Measurements from ENCODE around the gene NEK11.
"Not testable (repeated sequence)": the region's sequence is repeated elsewhere in the genome, so short reads cannot be mapped to it uniquely, and the experiment has no call there.

NEK11 gene

GRCh38 chr3:131020122-131020693 is 6.5 kb upstream of the NEK11 start:
- H3K9me3 ChIP-seq (ENCODE audit: control insufficient read depth, insufficient read depth, low read length): no peaks in the 10 kb centered on the region
- no peak overlapping the region for H3K9ac ChIP-seq (ENCODE audit: low read depth, low read length)
- H3K4me1 ChIP-seq (ENCODE audit: insufficient read depth, low read length): no peaks in the 10 kb centered on the region
- H3K36me3 ChIP-seq (ENCODE audit: insufficient read depth, low read length): peaks cover 3% of the 10 kb centered on the region

DNA sequence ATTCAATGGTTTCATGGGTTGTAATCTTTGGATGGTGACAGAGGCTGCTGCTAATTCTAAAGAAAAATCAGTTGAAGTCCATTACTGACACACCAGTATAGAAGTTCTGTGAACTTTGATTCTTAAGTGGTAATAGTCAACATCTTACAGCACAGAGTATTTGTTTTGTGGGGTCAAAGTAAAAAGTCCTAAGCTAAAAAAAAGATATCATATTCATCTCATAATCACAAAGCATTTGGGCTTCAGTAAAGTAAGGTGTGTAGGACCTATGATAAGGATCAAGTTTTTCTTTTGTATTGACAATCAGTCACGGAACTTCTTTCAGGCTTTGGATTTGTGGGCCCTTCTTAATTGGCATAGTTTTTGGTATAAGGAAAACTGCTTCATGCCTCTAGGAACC is 1.1 kb upstream of the NEK11 start:
- Histone ChIP-seq H3K36me3 (ENCODE audit: insufficient read depth, low read length) (no peaks in the 10 kb centered on the region), H3K4me1 (ENCODE audit: insufficient read depth, low read length) (no peaks in the 10 kb centered on the region), H3K9me3 (ENCODE audit: control insufficient read depth, insufficient read depth, low read length) (no peaks in the 10 kb centered on the region), H3K9ac (ENCODE audit: low read depth, low read length) (no peak overlapping the region)

- no peaks in the 10 kb centered on the region for H3K36me3 ChIP-seq (ENCODE audit: insufficient read depth, low read length)
- no peaks in the 10 kb centered on the region for H3K9me3 ChIP-seq (ENCODE audit: control insufficient read depth, insufficient read depth, low read length)
- H3K4me1 ChIP-seq (ENCODE audit: insufficient read depth, low read length): no peaks in the 10 kb centered on the region
- H3K9ac ChIP-seq (ENCODE audit: low read depth, low read length): no peak overlapping the region
Measured at GRCh38 chr3:131028844-131029243, 2.2 kb downstream of the NEK11 start.

GRCh38 chr3:131031660-131032059 is 5.0 kb downstream of the NEK11 start:
- no peaks in the 10 kb centered on the region for H3K36me3 ChIP-seq (ENCODE audit: insufficient read depth, low read length)
- H3K4me1 ChIP-seq (ENCODE audit: insufficient read depth, low read length): no peaks in the 10 kb centered on the region
- no peak overlapping the region for H3K9ac ChIP-seq (ENCODE audit: low read depth, low read length)
- H3K9me3 ChIP-seq (ENCODE audit: control insufficient read depth, insufficient read depth, low read length): no peaks in the 10 kb centered on the region

- no peaks in the 10 kb centered on the region for H3K9me3 ChIP-seq (ENCODE audit: control insufficient read depth, insufficient read depth, low read length)
- no peak overlapping the region for H3K9ac ChIP-seq (ENCODE audit: low read depth, low read length)
- H3K4me1 ChIP-seq (ENCODE audit: insufficient read depth, low read length): 0 out of 2 replicates have a peak, but pooled peaks cover 3% of the 10 kb centered on the region
- H3K36me3 ChIP-seq (ENCODE audit: insufficient read depth, low read length): no peaks in the 10 kb centered on the region
Measured at GRCh38 chr3:131033480-131034080, 6.9 kb downstream of the NEK11 start.

DNA sequence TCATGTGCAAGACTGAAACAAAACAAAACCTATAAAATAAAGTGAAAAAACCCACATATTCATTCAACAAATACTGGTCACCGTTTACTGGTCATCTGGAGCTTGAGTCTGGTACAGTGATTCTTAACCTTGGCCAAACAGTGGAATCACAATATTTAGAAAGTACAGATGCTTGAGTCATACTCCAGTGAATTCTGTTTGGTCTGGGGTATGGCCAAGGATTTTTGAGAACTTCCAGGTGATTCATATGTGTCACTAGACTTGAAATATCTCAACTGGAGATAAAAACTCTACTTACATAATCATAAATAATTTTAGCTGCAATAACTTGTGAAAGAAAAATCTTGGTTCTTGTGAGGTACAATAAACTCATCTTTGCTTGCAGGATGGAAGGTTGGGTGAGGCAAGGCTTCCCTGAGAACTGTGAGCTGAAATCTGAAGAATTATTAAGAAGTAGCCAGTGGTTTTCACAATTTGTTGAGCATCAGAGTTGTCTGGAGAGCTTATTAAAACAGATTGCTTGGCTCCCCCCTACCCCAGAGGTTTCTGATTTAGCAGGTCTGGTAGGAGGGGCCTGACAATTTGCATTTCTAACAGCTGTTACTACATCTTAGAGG is 9.6 kb downstream of the NEK11 start:
- no peaks in the 10 kb centered on the region for H3K9me3 ChIP-seq (ENCODE audit: control insufficient read depth, insufficient read depth, low read length)
- H3K4me1 ChIP-seq (ENCODE audit: insufficient read depth, low read length): 0 out of 2 replicates have a peak, but pooled peaks cover 3% of the 10 kb centered on the region
- no peak overlapping the region for H3K9ac ChIP-seq (ENCODE audit: low read depth, low read length)
- H3K36me3 ChIP-seq (ENCODE audit: insufficient read depth, low read length): no peaks in the 10 kb centered on the region

- Histone ChIP-seq H3K36me3 (ENCODE audit: insufficient read depth, low read length) (no peaks in the 10 kb centered on the region), H3K9ac (ENCODE audit: low read depth, low read length) (no peak overlapping the region), H3K4me1 (ENCODE audit: insufficient read depth, low read length) (0 out of 2 replicates have a peak, but pooled peaks cover 6% of the 10 kb centered on the region), H3K9me3 (ENCODE audit: control insufficient read depth, insufficient read depth, low read length) (no peaks in the 10 kb centered on the region)
Measured at GRCh38 chr3:131036986-131037385, 10.3 kb downstream of the NEK11 start.

DNA sequence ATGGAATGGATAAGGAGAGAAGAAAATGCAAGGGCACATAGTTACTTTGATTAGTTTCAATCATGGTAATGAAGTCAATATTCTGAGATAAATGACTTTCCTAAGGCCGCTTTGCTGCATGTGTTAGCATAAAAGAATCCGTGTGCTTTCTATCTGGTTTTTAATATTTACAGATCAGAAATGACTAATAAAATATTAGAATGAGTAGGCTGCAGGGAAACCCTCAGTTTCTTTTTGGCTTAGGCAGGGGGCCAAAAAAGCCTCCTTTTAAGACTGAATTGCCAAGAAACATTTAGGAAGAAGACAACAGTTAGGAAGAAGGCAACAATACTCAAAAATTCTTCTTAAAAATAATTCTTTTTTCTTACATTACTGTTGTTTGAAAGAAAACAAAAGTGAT is 11.6 kb downstream of the NEK11 start:
- no peaks in the 10 kb centered on the region for H3K36me3 ChIP-seq (ENCODE audit: insufficient read depth, low read length)
- no peaks in the 10 kb centered on the region for H3K9me3 ChIP-seq (ENCODE audit: control insufficient read depth, insufficient read depth, low read length)
- H3K9ac ChIP-seq (ENCODE audit: low read depth, low read length): no peak overlapping the region
- H3K4me1 ChIP-seq (ENCODE audit: insufficient read depth, low read length): peaks cover 6% of the 10 kb centered on the region; the same call in 1 of the 2 replicates

DNA sequence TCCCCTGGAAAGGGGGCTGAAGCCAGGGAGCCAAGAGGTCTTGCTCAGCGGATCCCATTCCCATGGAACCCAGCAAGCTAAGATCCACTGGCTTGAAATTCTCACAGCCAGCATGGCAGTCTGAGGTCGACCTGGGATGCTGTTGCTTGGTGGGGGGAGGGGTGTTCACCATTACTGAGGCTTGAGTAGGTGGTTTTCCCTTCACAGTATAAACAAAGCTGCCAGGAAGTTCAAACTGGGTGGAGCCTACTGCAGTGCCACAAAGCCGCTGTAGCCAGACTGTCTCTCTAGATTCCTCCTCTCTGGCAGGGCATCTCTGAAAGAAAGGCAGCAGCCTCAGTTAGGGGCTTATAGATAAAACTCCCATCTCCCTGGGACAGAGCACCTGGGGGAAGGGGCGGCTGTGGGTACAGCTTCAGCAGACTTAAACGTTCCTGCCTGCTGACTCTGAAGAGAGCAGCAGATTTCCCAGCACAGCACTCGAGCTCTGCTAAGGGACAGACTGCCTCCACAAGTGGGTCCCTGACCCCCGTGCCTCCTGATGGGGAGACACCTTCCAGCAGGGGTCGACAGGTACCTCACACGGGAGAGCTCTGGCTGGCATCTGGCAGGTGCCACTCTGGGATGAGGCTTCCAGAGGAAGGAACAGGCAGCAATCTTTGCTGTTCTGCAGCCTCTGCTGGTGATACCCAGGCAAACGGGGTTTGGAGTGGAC is 15.8 kb downstream of the NEK11 start:
- not testable (repeated sequence) for H3K9ac ChIP-seq (ENCODE audit: low read depth, low read length); H3K4me1 ChIP-seq (ENCODE audit: insufficient read depth, low read length); H3K9me3 ChIP-seq (ENCODE audit: control insufficient read depth, insufficient read depth, low read length)

GRCh38 chr3:131047582-131047981 is 20.9 kb downstream of the NEK11 start:
- no peaks in the 10 kb centered on the region for H3K36me3 ChIP-seq (ENCODE audit: insufficient read depth, low read length)
- H3K9me3 ChIP-seq (ENCODE audit: control insufficient read depth, insufficient read depth, low read length): no peaks in the 10 kb centered on the region
- peak overlapping the region; percentile 1; the same call in 1 of the 2 replicates for H3K9ac ChIP-seq (ENCODE audit: low read depth, low read length)

More for the DNA sequence above, 15.8 kb downstream of the NEK11 start:
- H3K36me3 ChIP-seq (ENCODE audit: insufficient read depth, low read length): not testable (repeated sequence)

GRCh38 chr3:131048030-131048429 is 21.4 kb downstream of the NEK11 start:
- H3K4me1 ChIP-seq (ENCODE audit: insufficient read depth, low read length): no peaks in the 10 kb centered on the region
- H3K9ac ChIP-seq (ENCODE audit: low read depth, low read length): peak overlapping the region; percentile 1; the same call in 1 of the 2 replicates
- no peaks in the 10 kb centered on the region for H3K9me3 ChIP-seq (ENCODE audit: control insufficient read depth, insufficient read depth, low read length)
- no peaks in the 10 kb centered on the region for H3K36me3 ChIP-seq (ENCODE audit: insufficient read depth, low read length)

More at GRCh38 chr3:131047582-131047981, 20.9 kb downstream of the NEK11 start:
- H3K4me1 ChIP-seq (ENCODE audit: insufficient read depth, low read length): no peaks in the 10 kb centered on the region; the same call in 1 of the 2 replicates

DNA sequence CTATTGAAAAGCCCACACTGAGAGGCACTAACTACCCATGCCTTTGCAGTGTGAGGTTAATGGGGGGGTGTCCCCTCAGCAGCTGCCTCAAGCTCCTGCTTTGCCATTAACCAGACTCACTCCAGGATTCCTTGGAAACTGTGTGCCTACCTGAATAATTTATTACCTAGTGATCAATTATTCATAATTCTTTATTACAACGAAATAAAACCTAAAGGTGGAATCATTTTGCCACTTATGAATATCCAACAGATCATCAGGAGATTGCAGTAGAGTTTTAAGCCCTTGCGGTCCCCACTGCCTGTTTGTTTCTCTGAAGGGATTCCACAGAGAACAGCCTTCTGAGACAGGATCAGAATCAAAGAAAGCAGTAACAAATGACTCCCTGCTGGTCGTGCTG is 23.3 kb downstream of the NEK11 start:
- no peaks in the 10 kb centered on the region for H3K9me3 ChIP-seq (ENCODE audit: control insufficient read depth, insufficient read depth, low read length)
- no peak overlapping the region for H3K9ac ChIP-seq (ENCODE audit: low read depth, low read length)
- H3K36me3 ChIP-seq (ENCODE audit: insufficient read depth, low read length): no peaks in the 10 kb centered on the region
- H3K4me1 ChIP-seq (ENCODE audit: insufficient read depth, low read length): no peaks in the 10 kb centered on the region

- no peak overlapping the region for H3K9ac ChIP-seq (ENCODE audit: low read depth, low read length)
- no peaks in the 10 kb centered on the region for H3K36me3 ChIP-seq (ENCODE audit: insufficient read depth, low read length)
- no peaks in the 10 kb centered on the region for H3K9me3 ChIP-seq (ENCODE audit: control insufficient read depth, insufficient read depth, low read length)
- no peaks in the 10 kb centered on the region for H3K4me1 ChIP-seq (ENCODE audit: insufficient read depth, low read length)
Measured at GRCh38 chr3:131053043-131053859, 26.6 kb downstream of the NEK11 start.

- H3K9ac ChIP-seq (ENCODE audit: low read depth, low read length): no peak overlapping the region
- no peaks in the 10 kb centered on the region for H3K36me3 ChIP-seq (ENCODE audit: insufficient read depth, low read length)
- H3K4me1 ChIP-seq (ENCODE audit: insufficient read depth, low read length): no peaks in the 10 kb centered on the region
- no peaks in the 10 kb centered on the region for H3K9me3 ChIP-seq (ENCODE audit: control insufficient read depth, insufficient read depth, low read length)
Measured at GRCh38 chr3:131067983-131068382, 41.3 kb downstream of the NEK11 start.

All from ES-I3 (cell line).